ENCODE results near the gene HDAC11.

HDAC11 gene

DNA sequence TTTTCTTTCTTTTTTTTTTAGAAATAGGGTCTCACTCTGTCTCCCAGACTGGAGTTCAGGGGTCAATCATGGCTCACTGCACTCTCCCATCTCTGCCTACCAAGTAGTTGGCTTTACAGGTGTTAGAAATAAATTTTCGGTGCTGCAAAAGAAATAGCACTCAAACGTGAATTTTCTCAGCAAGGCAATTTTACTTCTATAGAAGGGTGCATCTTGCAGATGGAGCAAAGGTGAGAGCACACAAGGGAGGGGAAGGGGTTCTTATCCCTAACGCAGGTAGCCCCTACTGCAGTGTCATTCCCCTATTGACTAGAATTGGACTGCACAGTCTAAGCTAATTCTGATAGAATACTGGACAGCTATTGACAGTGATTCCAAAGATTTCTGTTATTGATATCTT is 62.0 kb downstream of the HDAC11 start:
- no peak for DNase-seq (ENCODE audit: low read depth in 3 of 3)

DNA sequence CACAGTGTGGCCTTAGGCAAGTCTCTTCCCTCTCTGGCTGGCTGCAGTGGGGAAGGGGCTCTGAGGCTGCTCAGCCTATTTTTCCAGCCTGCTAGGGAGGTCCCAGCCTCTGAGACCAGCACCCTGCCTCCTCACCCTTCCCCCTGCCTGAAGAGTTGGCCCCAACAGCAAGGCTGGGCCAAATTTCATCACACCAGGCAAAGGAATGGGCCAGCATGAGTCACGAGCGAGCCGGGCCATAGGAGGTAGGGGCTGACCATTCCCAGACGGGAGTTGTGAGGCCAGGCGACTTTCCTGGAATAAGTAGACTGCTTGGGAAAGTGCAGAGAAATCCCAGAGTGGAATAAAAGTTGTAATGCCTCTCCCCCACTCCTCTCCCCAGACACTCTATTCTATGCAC is 63.1 kb downstream of the HDAC11 start:
- no peak for DNase-seq (ENCODE audit: low read depth in 3 of 3)

DNA sequence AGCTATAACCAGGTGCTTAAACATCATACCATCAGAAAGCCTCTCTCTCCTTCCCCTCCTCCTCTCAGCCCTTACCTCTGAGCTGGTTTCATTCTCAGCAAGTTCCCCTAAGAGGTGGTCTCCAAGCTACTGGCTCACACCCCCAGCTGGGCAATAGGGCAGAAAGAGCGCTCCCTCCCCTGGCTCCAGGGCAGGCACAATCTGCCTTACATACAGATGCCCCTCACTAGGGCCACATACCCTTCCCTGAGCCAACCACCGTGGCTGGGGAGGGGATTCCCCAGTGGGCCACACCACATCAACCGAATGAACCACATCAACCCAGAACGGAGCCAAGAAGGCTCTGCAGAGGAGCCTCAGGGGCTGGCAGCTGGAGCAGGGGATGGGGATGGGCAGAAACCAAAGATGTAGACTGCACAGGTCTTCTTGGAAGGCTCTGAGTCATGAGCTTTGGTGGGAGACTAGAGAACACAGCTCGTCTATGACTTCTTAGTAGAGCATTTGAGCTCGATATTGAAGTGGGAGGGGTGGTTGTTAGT is 64.3 kb downstream of the HDAC11 start:
- DNase-seq (ENCODE audit: low read depth in 3 of 3): no peak

DNA sequence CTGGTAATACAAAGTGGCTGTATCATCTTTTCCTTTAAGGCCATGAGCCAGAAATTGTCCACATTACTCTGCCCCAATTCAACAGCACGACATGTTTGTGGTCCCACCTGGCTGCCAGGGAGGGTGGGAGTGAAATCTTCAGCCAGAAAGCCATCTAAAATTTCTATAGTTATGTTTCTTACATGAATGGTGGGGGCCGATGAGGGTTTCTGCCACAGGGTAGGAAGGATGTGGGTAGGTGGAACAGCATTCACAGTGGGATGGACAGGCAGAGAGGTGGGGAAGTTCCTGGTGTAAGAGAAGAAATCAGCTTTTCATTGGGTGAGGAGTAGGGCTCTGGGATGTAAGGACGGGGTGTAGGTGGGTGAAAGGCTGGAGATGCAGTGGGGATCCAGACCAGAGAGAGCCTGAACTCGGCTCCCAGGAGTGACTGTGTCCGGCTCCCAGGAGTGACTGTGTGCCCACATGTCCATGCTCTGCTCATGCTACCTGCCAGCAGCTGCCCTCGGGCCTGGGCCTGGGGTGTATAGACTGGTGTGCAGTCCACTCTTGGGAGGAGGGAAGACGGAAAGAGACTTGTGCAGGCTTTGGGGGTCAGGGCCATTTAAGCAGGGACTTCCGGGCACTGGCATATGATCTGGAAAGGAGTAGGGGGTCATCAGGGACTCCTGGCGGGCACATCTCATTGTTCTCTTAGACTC is 65.0 kb downstream of the HDAC11 start:
- no peak for DNase-seq (ENCODE audit: low read depth in 3 of 3)

DNA sequence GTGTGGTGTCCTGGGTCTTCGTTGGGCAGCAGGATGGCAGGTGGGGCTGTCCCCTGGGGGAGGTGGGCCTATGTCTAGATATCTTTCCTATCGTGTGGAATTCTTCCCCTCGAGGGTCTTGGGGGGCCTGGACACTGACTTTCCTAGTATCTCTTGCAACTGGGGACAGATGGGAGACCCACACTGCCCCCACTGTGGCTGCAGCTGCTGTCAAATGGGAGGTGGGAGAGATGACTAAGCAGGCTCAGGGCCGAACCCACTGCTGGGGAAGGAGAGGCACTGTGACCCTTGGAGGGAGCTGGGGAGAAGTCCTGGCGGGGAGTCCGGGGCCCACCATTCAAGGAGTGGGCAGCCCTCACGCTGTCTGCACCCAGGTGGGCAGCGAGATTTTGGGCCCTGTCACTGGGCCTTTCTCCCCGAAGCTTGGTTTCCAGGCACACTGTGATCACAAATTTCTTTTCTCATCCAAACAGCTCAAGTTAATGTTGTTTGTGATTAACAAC is 65.9 kb downstream of the HDAC11 start:
- DNase-seq (ENCODE audit: low read depth in 3 of 3): no peak

DNA sequence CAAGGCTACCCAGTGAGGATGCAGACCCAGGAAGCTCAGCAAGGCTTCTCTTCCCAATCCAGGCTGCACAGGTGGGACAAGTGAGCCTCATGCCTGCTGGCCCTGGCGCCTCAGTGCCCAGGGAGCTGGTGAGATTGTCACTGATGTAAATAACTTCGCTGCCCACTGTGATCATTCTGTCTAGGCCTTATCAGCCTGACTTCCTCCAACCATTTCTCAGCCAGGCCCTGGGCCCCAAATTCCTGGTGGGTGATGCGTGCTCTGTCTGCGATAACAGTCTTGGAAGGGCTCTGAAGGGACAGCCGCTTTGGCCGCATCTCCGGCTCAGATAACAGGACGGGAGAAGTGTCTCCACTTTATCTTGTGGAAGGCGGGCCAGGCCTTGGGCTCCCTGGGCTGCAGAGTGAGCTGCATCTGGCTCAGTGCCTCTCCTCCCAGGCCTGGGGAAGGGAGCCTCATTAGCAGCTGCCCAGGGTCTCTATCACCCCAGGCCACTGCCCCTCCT is 66.6 kb downstream of the HDAC11 start:
- DNase-seq (ENCODE audit: low read depth in 3 of 3): no peak

DNA sequence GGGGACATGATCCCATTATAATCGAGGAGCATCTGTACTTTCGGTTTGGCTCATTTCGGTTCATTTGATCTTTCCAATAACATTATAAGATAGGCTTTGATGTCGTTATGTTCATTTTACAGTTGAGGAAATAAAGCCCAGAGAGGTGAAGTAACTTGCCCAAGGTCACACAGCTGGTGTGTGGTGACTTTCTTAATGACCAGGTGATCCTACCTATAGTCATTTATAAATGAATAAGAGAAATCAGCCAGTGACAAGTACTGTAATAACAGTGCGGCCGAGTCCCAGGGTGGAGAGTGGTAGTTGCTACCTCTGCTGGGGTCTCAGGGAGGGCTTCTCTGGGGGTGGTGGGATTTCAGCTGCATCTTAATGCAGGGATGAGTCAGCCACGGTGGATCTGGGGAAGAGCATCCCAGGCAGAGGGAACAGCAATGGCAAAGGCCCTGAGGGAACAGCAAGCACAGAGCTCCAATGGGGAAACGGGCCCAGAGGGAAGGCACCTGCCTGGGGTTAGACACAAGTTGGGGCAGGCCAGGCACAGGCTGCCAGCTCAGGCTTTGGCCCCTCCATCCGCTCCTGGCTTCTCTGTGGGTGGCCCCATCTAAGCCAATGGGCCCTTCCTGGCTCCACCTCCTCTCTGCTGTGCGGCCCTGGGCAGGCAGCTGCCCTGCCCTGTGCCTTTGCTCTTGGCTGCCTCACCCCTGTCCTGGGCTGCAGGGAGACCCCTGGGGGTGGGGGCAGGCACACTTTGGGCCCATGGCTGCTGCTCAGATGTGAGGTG is 67.7 kb downstream of the HDAC11 start:
- DNase-seq (ENCODE audit: low read depth in 3 of 3): no peak

DNA sequence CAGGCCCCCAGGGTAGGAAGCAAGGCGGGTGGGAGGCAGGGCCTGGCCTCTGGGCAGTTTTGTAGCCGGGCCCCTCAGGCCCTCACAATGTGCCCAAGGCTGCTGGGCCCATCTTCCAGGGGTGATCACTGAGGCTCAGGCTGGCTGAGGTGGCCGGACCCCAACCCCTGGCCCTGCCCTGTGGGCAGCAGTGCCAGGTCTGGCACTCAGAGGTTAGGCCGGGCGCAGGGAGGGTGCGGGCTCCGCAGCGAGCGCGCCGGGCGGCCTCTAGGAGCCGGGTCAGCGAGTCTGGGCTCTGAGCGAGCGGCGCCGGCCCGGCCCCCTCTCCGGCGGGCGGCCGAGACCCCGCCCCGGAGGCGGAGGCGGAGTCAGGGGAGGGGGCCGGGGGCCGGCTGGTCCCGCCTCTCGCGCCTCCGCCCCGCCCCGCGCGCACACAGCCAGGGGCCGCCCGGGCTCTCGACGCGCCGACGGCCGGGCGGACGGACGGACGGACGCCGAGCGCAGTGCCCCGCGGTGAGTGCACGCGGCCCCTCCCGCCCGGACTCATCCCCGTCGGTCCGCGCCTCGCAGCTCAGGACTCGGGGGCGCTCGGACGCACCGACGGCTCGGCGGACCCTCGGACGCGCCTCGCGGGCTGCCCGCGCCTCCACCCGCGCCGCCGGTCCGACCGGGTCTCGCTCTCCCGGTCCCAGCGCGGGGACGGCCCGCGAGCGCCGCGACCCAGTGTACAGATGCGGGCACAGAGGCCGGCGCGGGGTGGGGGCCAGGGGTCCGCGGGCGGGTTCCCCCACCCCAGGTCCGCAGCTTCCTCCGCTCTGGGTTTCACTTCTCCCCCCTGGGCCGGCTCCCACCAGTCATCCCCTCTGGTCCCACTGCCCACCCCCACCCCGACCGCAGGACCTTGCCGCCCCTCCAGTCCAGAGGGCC is 68.9 kb downstream of the HDAC11 start, which contains the start of gene FBLN2:
FBLN2 (plus strand) TSS at position 430 of the 927 bp plus-strand sequence. CDS start 21,231 bp downstream, outside the sequence.
- peak in 1 of 3 experiments; percentile 17 for DNase-seq (ENCODE audit: low read depth in 3 of 3)

DNA sequence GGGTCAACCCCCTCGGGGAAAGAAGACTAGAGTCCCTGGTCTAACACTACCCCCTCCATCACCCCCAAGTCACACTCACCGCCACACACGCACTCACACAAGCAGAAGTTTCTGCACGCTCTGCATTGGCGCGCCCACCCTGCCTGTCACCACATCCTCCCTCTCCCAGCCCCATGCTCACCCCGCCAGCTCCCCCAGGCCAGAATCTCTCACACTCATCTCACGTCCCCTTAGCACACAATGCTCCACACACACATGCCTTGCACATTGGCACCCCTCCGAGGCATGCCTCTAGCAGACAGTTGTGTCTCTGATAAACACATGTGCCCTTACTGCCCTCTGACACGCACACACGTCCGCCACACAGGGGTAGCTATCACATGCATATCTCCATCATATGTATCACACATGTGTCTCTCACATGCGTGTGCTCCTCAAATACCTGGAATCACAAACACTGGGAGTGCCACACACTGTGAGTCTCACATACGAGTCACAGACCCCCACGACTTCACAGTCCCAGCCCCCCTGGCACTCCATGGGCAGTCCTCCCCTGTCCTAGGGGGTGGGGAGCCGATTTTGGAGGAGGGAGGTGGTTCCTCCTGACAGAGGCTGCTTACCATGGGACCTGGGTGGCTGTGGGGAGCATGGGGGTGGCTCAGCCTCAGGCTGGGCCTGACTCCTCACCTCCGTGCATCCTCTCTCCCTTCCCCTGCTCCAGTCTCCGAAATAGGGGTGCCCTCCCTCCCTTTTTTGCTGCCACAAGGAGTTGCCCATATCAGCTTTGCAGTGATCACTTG is 69.7 kb downstream of the HDAC11 start:
- DNase-seq (ENCODE audit: low read depth in 3 of 3): no peak

DNA sequence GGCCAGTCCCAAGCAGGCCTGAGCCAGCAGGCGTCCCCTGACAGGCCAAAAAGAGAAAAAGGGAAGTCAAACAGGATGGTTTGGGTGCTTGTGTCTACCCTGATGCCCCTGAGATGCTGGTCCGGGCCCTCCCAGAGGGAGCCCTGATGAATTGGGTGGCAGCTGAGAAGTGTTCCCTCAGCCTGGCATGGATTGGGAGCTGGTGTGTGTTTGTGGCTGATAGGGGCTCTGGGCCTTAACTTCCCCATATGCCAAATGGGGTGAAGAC is 70.3 kb downstream of the HDAC11 start:
- DNase-seq (ENCODE audit: low read depth in 3 of 3): no peak

DNA sequence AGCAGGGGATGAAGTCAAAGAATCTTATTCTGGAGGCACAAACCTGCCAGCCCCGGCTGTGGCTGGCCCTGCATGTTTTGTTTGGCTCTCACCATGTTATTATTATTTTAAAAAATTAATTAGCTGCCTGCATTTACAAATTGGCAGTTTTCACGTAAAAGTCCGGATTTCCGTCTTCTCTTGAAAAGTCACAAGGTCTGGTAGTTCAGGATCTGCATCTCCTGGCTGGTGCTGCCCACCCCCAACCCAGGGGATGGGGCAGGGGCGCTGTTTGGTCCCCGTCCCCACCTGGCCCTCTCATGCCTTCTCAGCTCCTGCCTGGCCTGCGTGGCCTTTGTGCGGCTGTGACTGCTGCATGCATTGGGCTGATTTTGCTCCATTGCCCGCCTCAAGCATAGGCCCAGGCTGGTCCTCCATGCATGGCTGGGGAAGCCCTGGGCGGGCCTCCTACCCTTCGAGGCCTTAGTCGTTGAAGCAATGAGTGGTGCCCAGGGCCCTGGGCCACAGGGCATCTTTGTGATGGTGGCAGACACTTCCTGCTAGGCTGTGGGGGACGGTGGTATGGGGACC is 70.8 kb downstream of the HDAC11 start:
- DNase-seq (ENCODE audit: low read depth in 3 of 3): no peak

DNA sequence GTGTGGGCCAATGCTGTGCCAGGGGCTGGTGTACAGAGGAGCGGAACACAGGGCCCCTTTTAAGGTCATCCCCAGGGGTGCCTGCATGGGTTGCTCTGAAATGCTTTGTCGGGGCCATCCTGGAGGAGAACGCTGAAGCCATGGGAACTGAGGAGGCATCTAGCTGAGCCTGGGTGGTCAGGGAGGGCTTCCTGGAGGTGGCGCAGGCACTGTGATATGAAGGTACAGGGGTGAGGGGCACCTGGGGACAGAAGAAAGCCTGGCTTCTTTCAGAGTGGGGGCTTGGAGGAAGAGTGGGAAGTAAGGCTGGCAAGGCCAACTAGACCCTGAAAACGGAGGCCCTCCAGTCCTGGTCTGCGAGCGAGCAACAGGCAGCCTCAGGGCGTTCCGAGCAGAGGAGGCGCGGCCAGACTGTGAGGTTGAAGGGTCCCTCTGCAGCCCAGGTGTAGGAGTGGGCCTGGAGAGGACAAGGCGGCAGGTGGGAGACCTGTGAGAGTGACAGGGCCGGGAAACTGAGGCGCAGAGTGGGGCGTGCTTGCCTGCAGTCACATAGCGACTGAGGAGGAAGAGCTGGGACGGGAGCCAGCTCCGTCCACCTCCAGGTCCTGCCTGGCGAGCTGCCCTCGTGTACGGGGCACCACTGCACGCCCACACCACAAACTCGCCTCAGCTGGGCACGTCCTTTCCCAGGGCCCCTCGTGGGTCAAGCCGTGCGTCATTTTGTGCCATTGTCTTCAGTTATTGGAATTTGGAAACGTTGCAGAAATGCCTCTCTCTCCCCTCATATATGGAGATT is 72.9 kb downstream of the HDAC11 start:
- DNase-seq (ENCODE audit: low read depth in 3 of 3): no peak

DNA sequence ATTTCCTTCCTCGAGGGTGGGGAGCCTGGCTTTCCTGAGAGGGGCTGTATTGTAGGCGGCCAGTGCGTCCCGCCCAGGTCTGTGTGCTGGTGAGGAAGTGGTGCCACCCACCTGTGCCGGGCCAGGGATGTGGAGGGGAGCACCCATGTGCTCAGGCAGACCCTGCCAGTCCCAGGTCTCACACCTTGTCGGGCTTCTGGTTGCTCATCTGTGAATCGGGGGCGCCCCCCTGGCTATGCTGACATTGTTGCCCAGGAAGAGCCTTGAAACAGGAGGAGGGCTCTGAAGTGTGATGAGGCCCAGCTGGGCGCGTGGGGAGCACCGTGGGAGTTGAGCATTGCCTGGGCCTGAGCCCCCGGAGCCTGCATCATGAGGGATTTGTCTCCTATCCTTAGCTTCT is 73.6 kb downstream of the HDAC11 start:
- no peak for DNase-seq (ENCODE audit: low read depth in 3 of 3)

DNA sequence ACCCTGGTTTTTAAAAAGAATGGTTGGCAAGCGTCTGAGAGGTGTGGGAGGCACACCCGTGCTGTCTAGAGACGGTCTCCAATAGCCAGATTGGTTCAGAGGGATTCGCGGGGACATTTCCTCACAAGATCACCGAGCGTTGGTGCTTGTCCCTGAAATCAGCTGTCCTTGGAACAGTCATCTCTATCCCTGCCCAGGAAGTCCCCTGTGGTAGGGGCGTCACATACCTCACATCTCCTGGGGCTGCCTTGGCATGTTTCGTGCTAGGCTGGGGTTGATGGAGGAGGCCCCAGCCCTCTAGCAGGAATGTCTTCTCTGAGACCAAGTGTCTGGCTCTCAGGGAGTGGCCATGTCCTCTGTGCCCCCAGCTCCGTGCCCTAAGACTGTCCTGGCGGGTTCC is 75.6 kb downstream of the HDAC11 start:
- DNase-seq (ENCODE audit: low read depth in 3 of 3): no peak

Data from stimulated activated CD4-positive, alpha-beta T cell treated with anti-CD3 and anti-CD28 coated beads, TNF-alpha, amount 100 ng/mL, for 4 hours (primary cell).